GM20000 (cell line): Measurements from ENCODE around the gene CTNNA2.
"Not testable (repeated sequence)": the region's sequence is repeated elsewhere in the genome, so short reads cannot be mapped to it uniquely, and the experiment has no call there.

Experiments used
- DNase-seq: peaks from one replicate; pipeline ENCODE4 v3.0.0; 2012; ENCODE audit warnings: low spot score
- CTCF ChIP-seq: IDR thresholded peaks from 2 replicates; pipeline ENCODE4 v1.5.1; 2012; ENCODE audit warnings: mild to moderate bottlenecking, control low read depth; ENCODE audit errors: extremely low read depth, missing control alignments

Gene CTNNA2

GRCh38 chr2:80132281-80132680, 619.4 kb downstream of the CTNNA2 start:
- TF ChIP-seq CTCF = no peak
- DNase-seq = no peak

- no peak for TF ChIP-seq CTCF
- DNase-seq = no peak
Measured at GRCh38 chr2:80135001-80135400, 622.1 kb downstream of the CTNNA2 start.

- TF ChIP-seq CTCF = no peak
- DNase-seq = no peak
Measured at GRCh38 chr2:80136338-80136737, 623.5 kb downstream of the CTNNA2 start.

GRCh38 chr2:80139001-80139400, 626.1 kb downstream of the CTNNA2 start:
- DNase-seq = no peak
- no peak for TF ChIP-seq CTCF

- no peak for TF ChIP-seq CTCF
- no peak for DNase-seq
Measured at GRCh38 chr2:80141007-80141726, 628.3 kb downstream of the CTNNA2 start.

GRCh38 chr2:80145499-80145898, 632.6 kb downstream of the CTNNA2 start:
- DNase-seq = no peak
- TF ChIP-seq CTCF = no peak

- DNase-seq = not testable (repeated sequence)
Measured at GRCh38 chr2:80146757-80147156, 633.9 kb downstream of the CTNNA2 start.

GRCh38 chr2:80147690-80148089, 634.8 kb downstream of the CTNNA2 start:
- no peak for TF ChIP-seq CTCF
- no peak for DNase-seq
